A673 (cell line): ENCODE data around the gene STYX.

Source experiments
- EZH2 ChIP-seq: fragments of 200-600 bp; sonication (generic); IDR thresholded peaks from 2 replicates; pipeline ENCODE4 v1.6.1; 2017; ENCODE audit warnings: borderline replicate concordance, low read depth, mild to moderate bottlenecking, mixed read lengths, antibody characterized with exemption, low read length; ENCODE audit not compliant: poor library complexity, severe bottlenecking
- TF ChIP-seq, protein P1 (sequence below): fragments of 300-800, 200-600 bp; sonication (generic); conservative IDR thresholded peaks from 2 replicates; pipeline ENCODE4 v1.5.1; 2017; ENCODE audit warnings: low read depth, mild to moderate bottlenecking, antibody characterized with exemption, low read length, moderate library complexity, mixed read lengths

DNA sequence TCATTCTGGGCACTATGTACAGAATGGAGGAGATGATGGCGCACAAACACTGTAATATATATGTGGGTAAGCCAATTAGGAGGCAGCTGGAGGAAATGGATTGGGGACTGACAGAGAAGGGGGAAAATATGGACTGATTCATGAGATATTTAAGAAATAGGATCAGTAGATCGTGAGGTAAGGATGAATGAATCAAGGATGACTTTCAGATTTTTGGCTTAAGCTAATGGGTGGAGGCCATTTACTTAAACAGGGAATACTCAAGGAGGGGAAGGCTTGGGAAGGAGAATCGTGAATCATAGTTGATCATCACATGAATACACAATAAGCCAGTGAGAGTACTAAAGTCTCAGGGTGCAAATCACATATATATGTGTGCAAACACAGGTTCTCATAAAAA is 72.6 kb downstream of the STYX start:
- TF ChIP-seq, protein P1, sequence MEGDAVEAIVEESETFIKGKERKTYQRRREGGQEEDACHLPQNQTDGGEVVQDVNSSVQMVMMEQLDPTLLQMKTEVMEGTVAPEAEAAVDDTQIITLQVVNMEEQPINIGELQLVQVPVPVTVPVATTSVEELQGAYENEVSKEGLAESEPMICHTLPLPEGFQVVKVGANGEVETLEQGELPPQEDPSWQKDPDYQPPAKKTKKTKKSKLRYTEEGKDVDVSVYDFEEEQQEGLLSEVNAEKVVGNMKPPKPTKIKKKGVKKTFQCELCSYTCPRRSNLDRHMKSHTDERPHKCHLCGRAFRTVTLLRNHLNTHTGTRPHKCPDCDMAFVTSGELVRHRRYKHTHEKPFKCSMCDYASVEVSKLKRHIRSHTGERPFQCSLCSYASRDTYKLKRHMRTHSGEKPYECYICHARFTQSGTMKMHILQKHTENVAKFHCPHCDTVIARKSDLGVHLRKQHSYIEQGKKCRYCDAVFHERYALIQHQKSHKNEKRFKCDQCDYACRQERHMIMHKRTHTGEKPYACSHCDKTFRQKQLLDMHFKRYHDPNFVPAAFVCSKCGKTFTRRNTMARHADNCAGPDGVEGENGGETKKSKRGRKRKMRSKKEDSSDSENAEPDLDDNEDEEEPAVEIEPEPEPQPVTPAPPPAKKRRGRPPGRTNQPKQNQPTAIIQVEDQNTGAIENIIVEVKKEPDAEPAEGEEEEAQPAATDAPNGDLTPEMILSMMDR = no peak
- no peak for TF ChIP-seq EZH2
